Measurements from ENCODE around the gene MCIDAS. TPM values are rescaled to one million over a fixed set of nuclear protein-coding genes. Genes with fewer than 3 reads are reported as not detected.

The MCIDAS gene
- total and polyA plus RNA-seq, 2 donors (not counting 1 experiment from before 2014, with no cell fraction given), result not detected

- Histone ChIP-seq H3K4me2 (replicated peaks; ENCODE audit: low read depth, low read length, poor library complexity, severe bottlenecking) (peak within 1 kb of the TSS; percentile 99), H3K27ac (ENCODE audit: low read length in 2 of 2) (no peak within 1 kb of the TSS), H3K9ac (ENCODE audit: low read length) (peak within 1 kb of the TSS; percentile 77), H2AFZ (ENCODE audit: insufficient read depth, low read depth, low read length, poor library complexity, severe bottlenecking) (peak within 1 kb of the TSS; percentile 71), H3K4me1 (ENCODE audit: control insufficient read depth in 2 of 2, insufficient read depth in 2 of 2, low read length in 2 of 2) (peaks cover 33 to 37% of the 10 kb centered on the region in 2 donors), H4K20me1 (ENCODE audit: control insufficient read depth, insufficient read depth, low read length, poor library complexity, severe bottlenecking) (no peaks in the 10 kb centered on the region), H3K79me2 (ENCODE audit: control insufficient read depth, insufficient read depth, low read length) (no peaks in the 10 kb centered on the region), H3K27me3 (replicated peaks in 1 of 4; ENCODE audit: control extremely low read depth in 1 of 4, control insufficient read depth in 3 of 4, insufficient read depth in 4 of 4, low read length in 3 of 4) (peaks cover 3 to 56% (median 47%) of the 10 kb centered on the region in 4 experiments), H3K36me3 (replicated peaks in 1 of 2; ENCODE audit: control extremely low read depth in 1 of 2, control insufficient read depth in 1 of 2, extremely low read depth in 1 of 2, insufficient read depth in 2 of 2, low read length in 1 of 2) (no peaks in the 10 kb centered on the region), H3K4me3 (ENCODE audit: control extremely low read depth in 1 of 5, extremely low read depth in 1 of 5, insufficient read depth in 1 of 5, low read depth in 2 of 5, low read length in 4 of 5) (peak within 1 kb of the TSS; percentile 44 to 77 (median 57)), H3K9me3 (ENCODE audit: control extremely low read depth in 1 of 3, control insufficient read depth in 2 of 3, insufficient read depth in 1 of 3, low read length in 2 of 3) (peaks cover 0 to 11% (median 5%) of the 10 kb centered on the region in 3 donors)
- intact Hi-C loops (cut with micrococcal nuclease), result loop anchor here (1.0 to 5.0 kb wide), 8 partner anchors 60 to 1028 kb away; partner anchors contain the start of genes ARL15, CCNO, DHX29 and IL6ST
- peaks cover 57% of the 10 kb centered on the region for H3K27me3 Mint-ChIP-seq
- DNase-seq, result peak; percentile 91
- H3K9me3 Mint-ChIP-seq (ENCODE audit: insufficient read depth), result peaks cover 2% of the 10 kb centered on the region
- peak within 1 kb of the TSS; percentile 32 for H3K27ac Mint-ChIP-seq
- peak within 1 kb of the TSS; percentile 91 for H3K4me3 Mint-ChIP-seq
- no peak for TF ChIP-seq CTCF (IDR thresholded peaks at IDR 0.05)
- TF ChIP-seq EZH2 (IDR thresholded peaks at IDR 0.05; ENCODE audit: borderline replicate concordance, insufficient read depth, low read depth, low read length, poor library complexity, severe bottlenecking), result no peak
- ATAC-seq (ENCODE audit: low read depth), result peak; percentile 88
- CTCF ChIA-PET, result interaction anchor here (0.8 to 1.3 kb wide), 5 partner anchors 60 to 1028 kb away, joined by 3 to 8 read pairs (median 5); partner anchors contain the start of gene CCNO
- peaks cover 34% of the 10 kb centered on the region for H3K4me1 Mint-ChIP-seq
- POLR2A ChIA-PET, result interaction anchor here (0.6 kb wide), 1 partner anchor 862 kb away, joined by 4 read pairs; no protein-coding TSS in a partner anchor
- WGBS (ENCODE audit: insufficient coverage), result under 1% methylated on average over 63 of the region's 69 CpGs
Measured at GRCh38 chr5:55172937-55173686, 54.0 kb downstream of the MCIDAS start, which contains the start of gene CDC20B. Gene CDC20B, minus strand, starts transcription at chr5:55173177. Its CDS starts 177 bp downstream, at chr5:55173000.

Measured in B cell (primary cell).